GM21381 (cell line): ENCODE results near the gene SLC35F6.
"Not testable (repeated sequence)": the region's sequence is repeated elsewhere in the genome, so short reads cannot be mapped to it uniquely, and the experiment has no call there.

Source experiments
- ATAC-seq: cut with Tn5 transposase; IDR thresholded peaks from one replicate; pipeline ENCODE4 v1.9.1; 2021; ENCODE audit warnings: mild to moderate bottlenecking, moderate library complexity; ENCODE audit not compliant: unreplicated experiment

SLC35F6 gene

GRCh38 chr2:26814072-26814765 is 50.1 kb downstream of the SLC35F6 start:
- ATAC-seq = not testable (repeated sequence)

GRCh38 chr2:26816893-26817292 is 52.8 kb downstream of the SLC35F6 start:
- ATAC-seq = no peak

GRCh38 chr2:26818255-26818654 is 54.2 kb downstream of the SLC35F6 start:
- no peak for ATAC-seq

- no peak for ATAC-seq
These were observed 54.9 kb downstream of the SLC35F6 start for GRCh38 chr2:26818972-26819371.

GRCh38 chr2:26820932-26821331 is 56.8 kb downstream of the SLC35F6 start:
- ATAC-seq = no peak

- ATAC-seq = no peak
These were observed 58.8 kb downstream of the SLC35F6 start for GRCh38 chr2:26822877-26823276.
